GM12878 (cell line): ENCODE measurements around the gene PIAS2. TPM values are rescaled to one million over a fixed set of nuclear protein-coding genes. Genes with fewer than 3 reads are reported as not detected.
"Not testable (repeated sequence)": the region's sequence is repeated elsewhere in the genome, so short reads cannot be mapped to it uniquely, and the experiment has no call there.

ENCODE experiments used
- ATAC-seq: fragments of 200-7000 bp; cut with Tn5 transposase; 3 replicates; pipeline ENCODE4 v1.9.1; 2020; ENCODE audit warnings: mild to moderate bottlenecking, moderate library complexity
- BruUV-seq: library from RNA; stranded (reverse); fragments of 400-500 nt; replicated peaks from 2 replicates; lab custom pipeline; 2021; lab: Mats Ljungman, UMichigan
- CTCF ChIA-PET: fragments of 300-600 bp; sonication (Branson Sonifier 250); formaldehyde crosslinking; extraction: SDS; loops from one replicate; lab custom pipeline; 2021; ENCODE audit warnings: inconsistent platforms; lab: Yijun Ruan, JAX
- POLR2A ChIA-PET: fragments of 350-600 bp; formaldehyde crosslinking; extraction: SDS; loops from one replicate; lab custom pipeline; 2021; ENCODE audit warnings: inconsistent platforms; lab: Charles Lee
- RAD21 ChIA-PET: fragments of 300-600 bp; sonication (Branson Sonifier 250); formaldehyde crosslinking; loops from one replicate; lab custom pipeline; 2023; ENCODE audit warnings: antibody characterized with exemption; ENCODE audit not compliant: unreplicated experiment; lab: Charles Lee
- SMC1A ChIA-PET: fragments of 300-600 bp; sonication (Branson Sonifier 250); formaldehyde crosslinking; loops from one replicate; lab custom pipeline; 2023; ENCODE audit not compliant: unreplicated experiment, uncharacterized antibody; lab: Charles Lee
- DNase-seq: peaks from one replicate; pipeline ENCODE4 v3.0.0-alpha.2; 2011; ENCODE audit warnings: low read depth, low spot score
- FAIRE-seq: peaks from 3 replicates; lab custom pipeline; 2011; peaks lifted over from hg19 to GRCh38; lab: Jason Lieb, UNC
- H2AFZ ChIP-seq: 2 replicates; pipeline ENCODE4 v1.6.0; 2011; ENCODE audit warnings: low read depth, low read length, control low read depth; ENCODE audit not compliant: control insufficient read depth
- H3K27ac ChIP-seq: 2 replicates; pipeline ENCODE4 v1.5.1; 2011; ENCODE audit warnings: control low read depth; ENCODE audit not compliant: control insufficient read depth, insufficient read depth
- H3K27me3 ChIP-seq, 2 experiments: replicated peaks in 1 of 2; 2 replicates each; pipeline versions ENCODE4 v1.6.0 to v1.6.1; 2011; ENCODE audit warnings: low read length in 1 of 2; ENCODE audit not compliant: control insufficient read depth in 2 of 2, insufficient read depth in 2 of 2
- H3K36me3 ChIP-seq, 2 experiments: 2 replicates each; pipeline ENCODE4 v1.5.1; 2011; ENCODE audit warnings: low read length in 1 of 2; ENCODE audit not compliant: control insufficient read depth in 2 of 2, insufficient read depth in 2 of 2
- H3K4me1 ChIP-seq: 2 replicates; pipeline ENCODE4 v1.6.1; 2011; ENCODE audit warnings: mild to moderate bottlenecking, low read length, moderate library complexity, mixed read lengths; ENCODE audit not compliant: control insufficient read depth, insufficient read depth
- H3K4me2 ChIP-seq: 2 replicates; pipeline ENCODE4 v1.6.0; 2011; ENCODE audit warnings: control low read depth; ENCODE audit not compliant: control insufficient read depth, insufficient read depth
- H3K4me3 ChIP-seq: fragments of 200-600 bp; sonication (generic); 2 replicates; pipeline ENCODE4 v1.5.1; 2016
- H3K79me2 ChIP-seq: 2 replicates; pipeline ENCODE4 v1.6.0; 2011; ENCODE audit warnings: low read length; ENCODE audit not compliant: control insufficient read depth, insufficient read depth
- H3K9ac ChIP-seq: 2 replicates; pipeline ENCODE4 v1.8.0; 2011; ENCODE audit warnings: low read length, control low read depth, mixed read lengths; ENCODE audit not compliant: control insufficient read depth, insufficient read depth
- H3K9me3 ChIP-seq: replicated peaks from 3 replicates; pipeline ENCODE4 v1.5.1; 2011; ENCODE audit warnings: mild to moderate bottlenecking, low read length; ENCODE audit not compliant: control insufficient read depth, insufficient read depth
- H4K20me1 ChIP-seq: 2 replicates; pipeline ENCODE4 v1.6.0; 2011; ENCODE audit not compliant: control insufficient read depth, insufficient read depth
- WGBS: methylation state at CpG from one replicate; pipeline ENCODE4 v1.1.6; 2016; ENCODE audit warnings: low lambda C conversion rate; ENCODE audit not compliant: insufficient replicate concordance, insufficient coverage; ENCODE audit errors: missing lambda C conversion rate; 5-methylcytosine and 5-hydroxymethylcytosine counted together
- in situ Hi-C: fragments of 300-500 bp; cut with MboI; formaldehyde crosslinking; loops from 9 replicates; pipeline ENCODE4 v1.14.3; 2018; ENCODE audit warnings: mixed read lengths
- intact Hi-C: fragments of 100-400 bp; cut with micrococcal nuclease; formaldehyde crosslinking; loops from one replicate; pipeline ENCODE4 v1.14.2; 2022; ENCODE audit not compliant: unreplicated experiment
- polyA plus RNA-seq, 11 experiments: library from polyadenylated mRNA; depleted of rRNA in 4 of 11; unstranded in 6 of 11; stranded (reverse) in 5 of 11; fragments of >200 nt; fragmentation: Nextera tagmentation in 4 of 11; fragmentation: Illumina TruSeq in 1 of 11; extraction: Ambion mirVana in 4 of 11; extraction: Trizol in 1 of 11; gene quantifications; 1 replicate in 1 of 11; 2 replicates in 10 of 11; pipeline versions ENCODE4 v1.2.1 to v1.2.3, GENCODE V29; 2011 to 2016; ENCODE audit warnings: inconsistent platforms in 2 of 11, missing spikeins in 2 of 11, low read depth in 1 of 11
- total RNA-seq, 4 experiments: library from RNA; depleted of rRNA in 3 of 4; stranded (reverse); fragments of >200 nt in 3 of 4; fragmentation: Illumina TruSeq in 1 of 4; extraction: Trizol in 1 of 4; gene quantifications; 2 replicates each; pipeline versions ENCODE4 v1.2.1 to v1.2.3, GENCODE V29; 2013 to 2021

PIAS2 gene
- total and polyA plus RNA-seq, 10 of the 15 experiments (the other 5 are each of a cell fraction or from before 2014, with no cell fraction given): 4.0 to 31.8 (median 22.4) TPM

GRCh38 chr18:46966266-46966665, 49.0 kb upstream of the PIAS2 start:
- CTCF ChIA-PET, H3K4me3 ChIP-seq, RAD21 ChIA-PET, H4K20me1 ChIP-seq, H3K27ac ChIP-seq, H3K27me3 ChIP-seq, H3K4me1 ChIP-seq, H3K4me2 ChIP-seq, H3K9me3 ChIP-seq, FAIRE-seq, ATAC-seq, POLR2A ChIA-PET, H2AFZ ChIP-seq, intact Hi-C loops, H3K9ac ChIP-seq, H3K79me2 ChIP-seq, H3K36me3 ChIP-seq, BruUV-seq, SMC1A ChIA-PET, DNase-seq, in situ Hi-C loops: not testable (repeated sequence)
- no CpG with 5 or more reads among the region's 10 CpGs for WGBS

- H3K4me3 ChIP-seq, H3K9ac ChIP-seq, FAIRE-seq, CTCF ChIA-PET, H3K79me2 ChIP-seq, H3K27ac ChIP-seq, intact Hi-C loops, ATAC-seq, SMC1A ChIA-PET, H3K4me1 ChIP-seq, H3K9me3 ChIP-seq, H2AFZ ChIP-seq, H4K20me1 ChIP-seq, RAD21 ChIA-PET, POLR2A ChIA-PET, H3K36me3 ChIP-seq, H3K27me3 ChIP-seq, BruUV-seq, H3K4me2 ChIP-seq, in situ Hi-C loops, DNase-seq: not testable (repeated sequence)
- WGBS: 73% methylated on average over 4 of the region's 31 CpGs
These were observed 47.4 kb upstream of the PIAS2 start for GRCh38 chr18:46964579-46965293.

GRCh38 chr18:46963656-46964578, 46.6 kb upstream of the PIAS2 start:
- POLR2A ChIA-PET: not testable (repeated sequence)

More at GRCh38 chr18:46963656-46964578, 46.6 kb upstream of the PIAS2 start:
- SMC1A ChIA-PET, H3K79me2 ChIP-seq, RAD21 ChIA-PET, H2AFZ ChIP-seq, H3K4me2 ChIP-seq, FAIRE-seq, BruUV-seq, H3K36me3 ChIP-seq, H3K4me1 ChIP-seq, in situ Hi-C loops, H3K27ac ChIP-seq, DNase-seq, H3K4me3 ChIP-seq, H3K9ac ChIP-seq, H3K27me3 ChIP-seq, H3K9me3 ChIP-seq, H4K20me1 ChIP-seq, ATAC-seq, intact Hi-C loops, CTCF ChIA-PET: not testable (repeated sequence)
- no CpG with 5 or more reads among the region's 79 CpGs for WGBS
